Body of pancreas (tissue), 4 donors: ENCODE results near the gene MSS51.
"Not testable (repeated sequence)": the region's sequence is repeated elsewhere in the genome, so short reads cannot be mapped to it uniquely, and the experiment has no call there.

Source experiments
- POLR2A ChIP-seq, 3 donors: fragments of 450-650 bp; IDR thresholded peaks; one replicate each; pipeline ENCODE4 v1.6.1; 2016; ENCODE audit warnings: antibody characterized with exemption in 3 of 3, mild to moderate bottlenecking in 2 of 3
- TF ChIP-seq, protein P1 (sequence below), 7 experiments: fragments of 450-650 bp in 4 of 7; fragments of 200-600 bp in 3 of 7; sonication (generic) in 3 of 7; IDR thresholded peaks; one replicate each; pipeline ENCODE4 v1.5.1; 2016 to 2019; ENCODE audit warnings: antibody characterized with exemption in 7 of 7

DNA sequence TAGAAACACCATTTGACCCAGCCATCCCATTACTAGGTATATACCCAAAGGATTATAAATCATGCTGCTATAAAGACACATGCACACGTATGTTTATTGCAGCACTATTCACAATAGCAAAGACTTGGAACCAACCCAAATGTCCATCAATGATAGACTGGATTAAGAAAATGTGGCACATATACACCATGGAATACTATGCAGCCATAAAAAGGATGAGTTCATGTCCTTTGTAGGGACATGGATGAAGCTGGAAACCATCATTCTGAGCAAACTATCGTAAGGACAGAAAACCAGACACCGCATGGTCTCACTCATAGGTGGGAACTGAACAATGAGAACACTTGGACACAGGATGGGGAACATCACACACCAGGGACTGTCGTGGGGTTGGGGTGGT lies 39.0 kb downstream of the MSS51 start:
- TF ChIP-seq, protein P1, sequence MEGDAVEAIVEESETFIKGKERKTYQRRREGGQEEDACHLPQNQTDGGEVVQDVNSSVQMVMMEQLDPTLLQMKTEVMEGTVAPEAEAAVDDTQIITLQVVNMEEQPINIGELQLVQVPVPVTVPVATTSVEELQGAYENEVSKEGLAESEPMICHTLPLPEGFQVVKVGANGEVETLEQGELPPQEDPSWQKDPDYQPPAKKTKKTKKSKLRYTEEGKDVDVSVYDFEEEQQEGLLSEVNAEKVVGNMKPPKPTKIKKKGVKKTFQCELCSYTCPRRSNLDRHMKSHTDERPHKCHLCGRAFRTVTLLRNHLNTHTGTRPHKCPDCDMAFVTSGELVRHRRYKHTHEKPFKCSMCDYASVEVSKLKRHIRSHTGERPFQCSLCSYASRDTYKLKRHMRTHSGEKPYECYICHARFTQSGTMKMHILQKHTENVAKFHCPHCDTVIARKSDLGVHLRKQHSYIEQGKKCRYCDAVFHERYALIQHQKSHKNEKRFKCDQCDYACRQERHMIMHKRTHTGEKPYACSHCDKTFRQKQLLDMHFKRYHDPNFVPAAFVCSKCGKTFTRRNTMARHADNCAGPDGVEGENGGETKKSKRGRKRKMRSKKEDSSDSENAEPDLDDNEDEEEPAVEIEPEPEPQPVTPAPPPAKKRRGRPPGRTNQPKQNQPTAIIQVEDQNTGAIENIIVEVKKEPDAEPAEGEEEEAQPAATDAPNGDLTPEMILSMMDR (IDR thresholded peaks at IDR 0.05) = not testable (repeated sequence)
- not testable (repeated sequence) for TF ChIP-seq POLR2A (IDR thresholded peaks at IDR 0.05)
